Glutamatergic neuron (in vitro differentiated cells): Measurements from ENCODE around the gene SLC6A18. TPM values are rescaled to one million over a fixed set of nuclear protein-coding genes. Genes with fewer than 3 reads are reported as not detected.

ENCODE experiments used
- DNase-seq: peaks from one replicate; pipeline ENCODE4 v3.0.0; 2022
- H3K27ac Mint-ChIP-seq: one replicate; pipeline ENCODE4 v1.8.0; 2020; ENCODE audit warnings: mild to moderate bottlenecking, mixed read lengths, inconsistent platforms; ENCODE audit not compliant: unreplicated experiment
- H3K27me3 Mint-ChIP-seq: one replicate; pipeline ENCODE4 v1.8.0; 2020; ENCODE audit warnings: mild to moderate bottlenecking, moderate library complexity, mixed read lengths, inconsistent platforms; ENCODE audit not compliant: unreplicated experiment
- H3K36me3 Mint-ChIP-seq: one replicate; pipeline ENCODE4 v1.8.0; 2020; ENCODE audit warnings: mild to moderate bottlenecking, mixed read lengths, inconsistent platforms; ENCODE audit not compliant: unreplicated experiment
- H3K4me1 Mint-ChIP-seq: one replicate; pipeline ENCODE4 v1.8.0; 2020; ENCODE audit warnings: mild to moderate bottlenecking, low read depth, mixed read lengths, inconsistent platforms; ENCODE audit not compliant: unreplicated experiment
- H3K4me3 Mint-ChIP-seq: one replicate; pipeline ENCODE4 v1.8.0; 2020; ENCODE audit warnings: mild to moderate bottlenecking, mixed read lengths, inconsistent platforms; ENCODE audit not compliant: unreplicated experiment
- H3K9me3 Mint-ChIP-seq: one replicate; pipeline ENCODE4 v1.8.0; 2020; ENCODE audit warnings: mild to moderate bottlenecking, moderate library complexity, mixed read lengths, inconsistent platforms; ENCODE audit not compliant: unreplicated experiment
- CTCF ChIP-seq: fragments of 200-600 bp; sonication (generic); IDR thresholded peaks from one replicate; pipeline ENCODE4 v1.5.0; 2021; ENCODE audit not compliant: partially characterized antibody, unreplicated experiment
- total RNA-seq: library from RNA; stranded (reverse); fragmentation: NEBNext Ultra II Directional; extraction: Animal tissue kit (Norgen Biotek cat#: 25700); gene quantifications from one replicate; pipeline ENCODE4 v1.2.1, GENCODE V29; 2021; ENCODE audit not compliant: unreplicated experiment

SLC6A18 gene
- total RNA-seq, 1 donor from 2014 or later: not detected

GRCh38 chr5:1252681-1253080, 27.5 kb downstream of the SLC6A18 start:
- Mint-ChIP-seq H3K4me3 (no peak overlapping the region), H3K27me3 (peaks cover 7% of the 10 kb centered on the region), H3K9me3 (peaks cover 2% of the 10 kb centered on the region), H3K36me3 (no peaks in the 10 kb centered on the region), H3K27ac (no peak overlapping the region), H3K4me1 (peaks cover under 1% of the 10 kb centered on the region)
- no peak for TF ChIP-seq CTCF
- DNase-seq: no peak

- Mint-ChIP-seq H3K4me1 (no peaks in the 10 kb centered on the region), H3K27me3 (peaks cover 7% of the 10 kb centered on the region), H3K4me3 (no peak overlapping the region), H3K36me3 (no peaks in the 10 kb centered on the region), H3K9me3 (peaks cover 2% of the 10 kb centered on the region), H3K27ac (no peak overlapping the region)
- no peak for TF ChIP-seq CTCF
- no peak for DNase-seq
Measured at GRCh38 chr5:1253456-1254105, 28.4 kb downstream of the SLC6A18 start.

GRCh38 chr5:1254196-1254595, 29.0 kb downstream of the SLC6A18 start:
- DNase-seq: no peak
- TF ChIP-seq CTCF: no peak
- no peak overlapping the region for H3K27ac Mint-ChIP-seq
- no peak overlapping the region for H3K4me3 Mint-ChIP-seq
- H3K36me3 Mint-ChIP-seq: no peaks in the 10 kb centered on the region
- peaks cover 2% of the 10 kb centered on the region for H3K9me3 Mint-ChIP-seq
- H3K27me3 Mint-ChIP-seq: peaks cover 9% of the 10 kb centered on the region
- H3K4me1 Mint-ChIP-seq: no peaks in the 10 kb centered on the region

GRCh38 chr5:1255081-1255561, 29.9 kb downstream of the SLC6A18 start:
- DNase-seq: no peak
- Mint-ChIP-seq H3K4me3 (no peak overlapping the region), H3K9me3 (peaks cover 4% of the 10 kb centered on the region), H3K27ac (no peak overlapping the region), H3K4me1 (no peaks in the 10 kb centered on the region), H3K27me3 (peaks cover 9% of the 10 kb centered on the region), H3K36me3 (no peaks in the 10 kb centered on the region)
- TF ChIP-seq CTCF: no peak

GRCh38 chr5:1256776-1257175, 31.6 kb downstream of the SLC6A18 start:
- no peak for DNase-seq
- TF ChIP-seq CTCF: no peak
- H3K9me3 Mint-ChIP-seq: peaks cover 9% of the 10 kb centered on the region
- no peaks in the 10 kb centered on the region for H3K4me1 Mint-ChIP-seq
- H3K27ac Mint-ChIP-seq: no peak overlapping the region
- no peak overlapping the region for H3K4me3 Mint-ChIP-seq
- H3K27me3 Mint-ChIP-seq: peaks cover 9% of the 10 kb centered on the region
- H3K36me3 Mint-ChIP-seq: peaks cover 5% of the 10 kb centered on the region
